ENCODE data around the gene NBPF10. TPM values are rescaled to one million over a fixed set of nuclear protein-coding genes. Genes with fewer than 3 reads are reported as not detected.
A peak's percentile ranks its signal among the peaks of the same experiment; 100 is the strongest.
"Not testable (repeated sequence)": the region's sequence is repeated elsewhere in the genome, so short reads cannot be mapped to it uniquely, and the experiment has no call there.

NBPF10 gene
- 4.3 TPM for total RNA-seq

- DNase-seq (ENCODE audit: low spot score); ATAC-seq; intact Hi-C loops (cut with DNase I): not testable (repeated sequence)
Observed at GRCh38 chr1:146144465-146144864, at the start of gene NBPF10. TSS of gene NBPF10 (minus strand) at chr1:146144804. CDS start at chr1:146144769, 35 bp downstream.

- intact Hi-C loops (cut with DNase I), result not testable (repeated sequence)
- peak; percentile 77 for DNase-seq (ENCODE audit: low spot score)
Observed at GRCh38 chr1:146174531-146174930, 29.9 kb upstream of the NBPF10 start.

GRCh38 chr1:146167740-146168139, 23.1 kb upstream of the NBPF10 start:
- ATAC-seq; DNase-seq (ENCODE audit: low spot score); intact Hi-C loops (cut with DNase I): not testable (repeated sequence)

More at GRCh38 chr1:146174531-146174930, 29.9 kb upstream of the NBPF10 start:
- not testable (repeated sequence) for ATAC-seq

GRCh38 chr1:146167273-146167672, 22.7 kb upstream of the NBPF10 start:
- DNase-seq (ENCODE audit: low spot score); ATAC-seq; intact Hi-C loops (cut with DNase I): not testable (repeated sequence)

Other genes starting within 250 kb of the NBPF10 start
- 9.6 TPM for gene ITGA10, start 234.8 kb downstream of the NBPF10 start, total RNA-seq
- gene PEX11B, start 226.1 kb downstream of the NBPF10 start, total RNA-seq, result 20.7 TPM
- 93.8 TPM for gene RBM8A, start 217.3 kb downstream of the NBPF10 start, total RNA-seq
- gene LIX1L, start 186.8 kb downstream of the NBPF10 start, total RNA-seq, result 57.6 TPM
- 1.2 TPM for gene ANKRD34A, start 180.2 kb downstream of the NBPF10 start, total RNA-seq
- gene POLR3GL, start 180.1 kb downstream of the NBPF10 start, total RNA-seq, result 22.3 TPM
- gene TXNIP, start 148.2 kb downstream of the NBPF10 start, total RNA-seq, result 609 TPM
- not detected for gene HJV, start 123.1 kb downstream of the NBPF10 start, total RNA-seq
- 102 TPM for gene NOTCH2NLA, start 84.2 kb upstream of the NBPF10 start, total RNA-seq